NCI-H2227 (cell line): ENCODE measurements around the gene C7orf57.
"Not testable (repeated sequence)": the region's sequence is repeated elsewhere in the genome, so short reads cannot be mapped to it uniquely, and the experiment has no call there.

Source experiments
- DNase-seq: peaks from one replicate; lab custom pipeline; 2025; ENCODE audit not compliant: unreplicated experiment; lab: John Stamatoyannopoulos, UW

The C7orf57 gene

GRCh38 chr7:48033922-48034321, 1.4 kb upstream of the C7orf57 start:
- DNase-seq = no peak

GRCh38 chr7:48035967-48036478, 680 bp downstream of the C7orf57 start:
- no peak for DNase-seq

GRCh38 chr7:48038815-48039506, 3.6 kb downstream of the C7orf57 start:
- no peak for DNase-seq

GRCh38 chr7:48040944-48041652, 5.8 kb downstream of the C7orf57 start:
- DNase-seq = no peak

- DNase-seq = no peak
Observed at GRCh38 chr7:48041653-48041970, 6.3 kb downstream of the C7orf57 start.

- no peak for DNase-seq
Observed at GRCh38 chr7:48042216-48042615, 6.9 kb downstream of the C7orf57 start.

- no peak for DNase-seq
Observed at GRCh38 chr7:48042636-48043035, 7.3 kb downstream of the C7orf57 start.

- DNase-seq = no peak
Observed at GRCh38 chr7:48045195-48045765, 9.9 kb downstream of the C7orf57 start.

- no peak for DNase-seq
Observed at GRCh38 chr7:48046458-48046857, 11.1 kb downstream of the C7orf57 start.

GRCh38 chr7:48048113-48048512, 12.8 kb downstream of the C7orf57 start:
- no peak for DNase-seq

- no peak for DNase-seq
Observed at GRCh38 chr7:48049850-48050249, 14.5 kb downstream of the C7orf57 start.

- DNase-seq = no peak
Observed at GRCh38 chr7:48052748-48053147, 17.4 kb downstream of the C7orf57 start.

GRCh38 chr7:48053736-48054135, 18.4 kb downstream of the C7orf57 start:
- DNase-seq = no peak

- no peak for DNase-seq
Observed at GRCh38 chr7:48058990-48059389, 23.6 kb downstream of the C7orf57 start.

- no peak for DNase-seq
Observed at GRCh38 chr7:48059706-48060105, 24.4 kb downstream of the C7orf57 start.

- DNase-seq = no peak
Observed at GRCh38 chr7:48063985-48064384, 28.6 kb downstream of the C7orf57 start.

- no peak for DNase-seq
Observed at GRCh38 chr7:48067475-48067874, 32.1 kb downstream of the C7orf57 start.

- DNase-seq = no peak
Observed at GRCh38 chr7:48074204-48074654, 38.9 kb downstream of the C7orf57 start.

GRCh38 chr7:48077423-48077822, 42.1 kb downstream of the C7orf57 start:
- no peak for DNase-seq

GRCh38 chr7:48078470-48078869, 43.1 kb downstream of the C7orf57 start:
- no peak for DNase-seq

- not testable (repeated sequence) for DNase-seq
Observed at GRCh38 chr7:48082378-48082777, 47.0 kb downstream of the C7orf57 start.
